AG04449 (cell line): ENCODE measurements around the gene TLL2.

Source experiments
- CTCF ChIA-PET: fragments of 350-600 bp; formaldehyde crosslinking; extraction: SDS; loops from one replicate; lab custom pipeline; 2021; ENCODE audit warnings: antibody characterized with exemption; lab: Yijun Ruan, JAX
- POLR2A ChIA-PET: fragments of 400-600, 350-600 bp; formaldehyde crosslinking; extraction: SDS; loops from one replicate; lab custom pipeline; 2020; ENCODE audit warnings: antibody characterized with exemption, inconsistent platforms; lab: Yijun Ruan, JAX
- DNase-seq: peaks from one replicate; pipeline ENCODE4 v3.0.0-alpha.2; 2010; ENCODE audit warnings: low read depth, low spot score
- H3K4me3 ChIP-seq: 2 replicates; pipeline ENCODE4 v1.5.1; 2011; ENCODE audit warnings: low read depth, mild to moderate bottlenecking, control low read depth, low read length
- CTCF ChIP-seq: IDR thresholded peaks from one replicate; pipeline ENCODE4 v1.5.1; 2011; ENCODE audit warnings: mild to moderate bottlenecking, moderate library complexity, low read length, control low read depth, inconsistent platforms; ENCODE audit not compliant: insufficient read depth; ENCODE audit errors: missing control alignments

The TLL2 gene

GRCh38 chr10:96439725-96440124 is 74.0 kb downstream of the TLL2 start:
- DNase-seq: no peak
- TF ChIP-seq CTCF: no peak
- CTCF ChIA-PET: interaction anchor here (1.3 kb wide), 1 partner anchor 74 kb away, joined by 5 read pairs; the partner anchor contains the start of gene TLL2
- POLR2A ChIA-PET: no interaction called here
- H3K4me3 ChIP-seq: no peak overlapping the region

- no peak for TF ChIP-seq CTCF
- CTCF ChIA-PET: no interaction called here
- no peak overlapping the region for H3K4me3 ChIP-seq
- POLR2A ChIA-PET: no interaction called here
- DNase-seq: no peak
Observed at GRCh38 chr10:96436035-96436434, 77.7 kb downstream of the TLL2 start.

- no peak for DNase-seq
- no peak for TF ChIP-seq CTCF
- H3K4me3 ChIP-seq: no peak overlapping the region
- ChIA-PET CTCF (interaction anchor here (1.3 to 1.5 kb wide), 2 partner anchors 56 to 61 kb away, joined by 4 read pairs; no protein-coding TSS in a partner anchor), POLR2A (no interaction called here)
Observed at GRCh38 chr10:96431211-96431970, 82.3 kb downstream of the TLL2 start.

- POLR2A ChIA-PET: no interaction called here
- no peak for DNase-seq
- CTCF ChIA-PET: no interaction called here
- TF ChIP-seq CTCF: no peak
- no peak overlapping the region for H3K4me3 ChIP-seq
Observed at GRCh38 chr10:96427291-96427690, 86.4 kb downstream of the TLL2 start.

- no peak overlapping the region for H3K4me3 ChIP-seq
- CTCF ChIA-PET: interaction anchor here (1.6 kb wide), 1 partner anchor 45 kb away, joined by 3 read pairs; no protein-coding TSS in a partner anchor
- no peak for TF ChIP-seq CTCF
- POLR2A ChIA-PET: no interaction called here
- DNase-seq: no peak
Observed at GRCh38 chr10:96422525-96422924, 91.2 kb downstream of the TLL2 start.

- TF ChIP-seq CTCF: no peak
- CTCF ChIA-PET: interaction anchor here (1.6 kb wide), 1 partner anchor 44 kb away, joined by 3 read pairs; no protein-coding TSS in a partner anchor
- POLR2A ChIA-PET: no interaction called here
- H3K4me3 ChIP-seq: no peak overlapping the region
- DNase-seq: no peak
Observed at GRCh38 chr10:96421995-96422394, 91.7 kb downstream of the TLL2 start.
